GM12892 (cell line): ENCODE measurements around the gene U2AF1.
"Not testable (repeated sequence)": the region's sequence is repeated elsewhere in the genome, so short reads cannot be mapped to it uniquely, and the experiment has no call there.

Experiments
- POLR2A ChIP-seq: IDR thresholded peaks from 2 replicates; pipeline ENCODE4 v1.6.1; 2011; ENCODE audit warnings: low read depth, low read length, control low read depth
- POLR2AphosphoS5 ChIP-seq: IDR thresholded peaks from 2 replicates; pipeline ENCODE4 v1.6.1; 2011; ENCODE audit warnings: low read depth, low read length, control low read depth
- TAF1 ChIP-seq: IDR thresholded peaks from 2 replicates; pipeline ENCODE4 v1.6.1; 2011; ENCODE audit warnings: low read depth, mild to moderate bottlenecking, control low read depth, low read length, borderline replicate concordance

DNA sequence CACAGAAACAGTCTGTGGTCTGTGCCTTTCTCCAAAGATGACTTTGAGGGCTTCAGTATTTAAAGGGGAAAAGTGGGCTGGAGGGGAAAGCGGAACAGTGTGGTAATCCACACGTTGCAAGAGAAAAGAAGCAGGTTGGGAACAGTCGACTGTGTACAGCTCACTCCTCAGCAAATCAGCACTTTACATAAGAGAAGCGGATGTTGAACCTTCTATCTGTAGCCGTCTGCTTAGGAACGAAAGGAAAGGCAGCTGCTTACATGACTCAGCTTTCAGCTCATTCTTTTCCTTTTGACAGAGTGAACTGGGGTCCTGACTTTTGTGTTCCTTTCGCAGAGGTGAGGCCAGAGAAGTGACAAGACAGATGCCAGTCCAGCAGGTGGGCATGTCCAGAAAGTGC, 1.6 kb upstream of the U2AF1 start:
- TF ChIP-seq POLR2A, TAF1, POLR2AphosphoS5: not testable (repeated sequence)
